HepG2 (cell line): ENCODE measurements around the gene SEC24B. TPM values are rescaled to one million over a fixed set of nuclear protein-coding genes. Genes with fewer than 3 reads are reported as not detected.

Source experiments
- ARID3A ChIP-seq: IDR thresholded peaks from 2 replicates; pipeline ENCODE4 v1.6.1; 2012; ENCODE audit warnings: low read depth, low read length, improper control_type of control experiment
- CBX1 ChIP-seq: IDR thresholded peaks from one replicate; pipeline ENCODE4 v1.6.1; 2016; ENCODE audit warnings: antibody characterized with exemption, low read depth
- CEBPZ ChIP-seq: IDR thresholded peaks from 2 replicates; pipeline ENCODE4 v1.6.1; 2012; ENCODE audit warnings: low read length, improper control_type of control experiment
- HDAC2 ChIP-seq: sonication (generic); formaldehyde crosslinking; IDR thresholded peaks from 2 replicates; pipeline ENCODE4 v1.4.0; 2020; ENCODE audit warnings: missing genetic modification reagents
- KLF13 ChIP-seq: sonication (generic); formaldehyde crosslinking; IDR thresholded peaks from 2 replicates; pipeline ENCODE4 v1.4.0; 2020; ENCODE audit warnings: mild to moderate bottlenecking, missing genetic modification reagents
- MXD1 ChIP-seq: sonication (generic); formaldehyde crosslinking; IDR thresholded peaks from 2 replicates; pipeline ENCODE4 v1.4.0; 2020; ENCODE audit warnings: mild to moderate bottlenecking, missing genetic modification reagents
- POLR2G ChIP-seq: fragments of 200-400 bp; formaldehyde crosslinking; IDR thresholded peaks from 2 replicates; pipeline ENCODE4 v1.6.1; 2018; ENCODE audit warnings: mild to moderate bottlenecking, low read depth, low read length, moderate library complexity
- RAD21 ChIP-seq: fragments of 450-650 bp; formaldehyde crosslinking; IDR thresholded peaks from 2 replicates; pipeline ENCODE4 v1.5.0; 2020; ENCODE audit warnings: mild to moderate bottlenecking
- RNF2 ChIP-seq: fragments of 450-650 bp; conservative IDR thresholded peaks from 2 replicates; pipeline ENCODE4 v1.6.1; 2016; ENCODE audit warnings: low read depth
- SALL1 ChIP-seq: sonication (generic); formaldehyde crosslinking; IDR thresholded peaks from 2 replicates; pipeline ENCODE4 v1.8.0; 2022; ENCODE audit warnings: mild to moderate bottlenecking, missing genetic modification reagents
- SKIL ChIP-seq: sonication (generic); formaldehyde crosslinking; IDR thresholded peaks from 2 replicates; pipeline ENCODE4 v1.8.0; 2022; ENCODE audit warnings: missing genetic modification reagents, mild to moderate bottlenecking, moderate library complexity, borderline replicate concordance
- SMAD1 ChIP-seq: sonication (generic); formaldehyde crosslinking; IDR thresholded peaks from 2 replicates; pipeline ENCODE4 v1.4.0; 2020; ENCODE audit warnings: missing genetic modification reagents, low read depth, mild to moderate bottlenecking, borderline replicate concordance
- SRY ChIP-seq: sonication (generic); formaldehyde crosslinking; IDR thresholded peaks from 2 replicates; pipeline ENCODE4 v1.8.0; 2022; ENCODE audit warnings: mild to moderate bottlenecking, missing genetic modification reagents
- TBX2 ChIP-seq: sonication (generic); formaldehyde crosslinking; IDR thresholded peaks from 2 replicates; pipeline ENCODE4 v1.5.0; 2020; ENCODE audit warnings: missing genetic modification reagents, mild to moderate bottlenecking, borderline replicate concordance
- TMF1 ChIP-seq: sonication (generic); formaldehyde crosslinking; IDR thresholded peaks from 2 replicates; pipeline ENCODE4 v1.8.1; 2022; ENCODE audit warnings: low read depth, missing genetic modification reagents
- ZC3H13 ChIP-seq: sonication (generic); formaldehyde crosslinking; IDR thresholded peaks from 2 replicates; pipeline ENCODE4 v1.8.1; 2023; ENCODE audit warnings: mild to moderate bottlenecking, missing genetic modification reagents, moderate library complexity
- ZNF232 ChIP-seq: sonication (generic); formaldehyde crosslinking; IDR thresholded peaks from 2 replicates; pipeline ENCODE4 v1.4.0; 2020; ENCODE audit warnings: missing genetic modification reagents, borderline replicate concordance
- ZSCAN5A ChIP-seq: sonication (generic); formaldehyde crosslinking; IDR thresholded peaks from 2 replicates; pipeline ENCODE4 v1.8.0; 2022; ENCODE audit warnings: mild to moderate bottlenecking, missing genetic modification reagents, borderline replicate concordance
- polyA plus RNA-seq, 8 experiments: library from polyadenylated mRNA; depleted of rRNA in 3 of 8; stranded (reverse) in 7 of 8; unstranded in 1 of 8; fragments of >200 nt; fragmentation: Illumina TruSeq in 4 of 8; extraction: Trizol in 4 of 8; gene quantifications; 2 replicates each; pipeline versions ENCODE4 v1.2.1 to v1.2.3, GENCODE V29; 2011 to 2016; ENCODE audit warnings: low read depth in 4 of 8, missing spikeins in 1 of 8, mixed read lengths in 1 of 8; ENCODE audit not compliant: insufficient read depth in 1 of 8
- total RNA-seq, 5 experiments: library from RNA; depleted of rRNA; stranded (reverse); fragments of >200 nt; fragmentation: Illumina TruSeq; extraction: Trizol; gene quantifications; 2 replicates each; pipeline ENCODE4 v1.2.3, GENCODE V29; 2016; ENCODE audit warnings: low read depth in 1 of 5
- TF ChIP-seq, protein P1 (sequence below): fragments of 450-650 bp; IDR thresholded peaks from 2 replicates; pipeline ENCODE4 v1.6.1; 2017

The SEC24B gene
- total and polyA plus RNA-seq, 2 of the 13 experiments (the other 11 are each of a cell fraction or from before 2014, with no cell fraction given), result 14.6 to 39.0 TPM

DNA sequence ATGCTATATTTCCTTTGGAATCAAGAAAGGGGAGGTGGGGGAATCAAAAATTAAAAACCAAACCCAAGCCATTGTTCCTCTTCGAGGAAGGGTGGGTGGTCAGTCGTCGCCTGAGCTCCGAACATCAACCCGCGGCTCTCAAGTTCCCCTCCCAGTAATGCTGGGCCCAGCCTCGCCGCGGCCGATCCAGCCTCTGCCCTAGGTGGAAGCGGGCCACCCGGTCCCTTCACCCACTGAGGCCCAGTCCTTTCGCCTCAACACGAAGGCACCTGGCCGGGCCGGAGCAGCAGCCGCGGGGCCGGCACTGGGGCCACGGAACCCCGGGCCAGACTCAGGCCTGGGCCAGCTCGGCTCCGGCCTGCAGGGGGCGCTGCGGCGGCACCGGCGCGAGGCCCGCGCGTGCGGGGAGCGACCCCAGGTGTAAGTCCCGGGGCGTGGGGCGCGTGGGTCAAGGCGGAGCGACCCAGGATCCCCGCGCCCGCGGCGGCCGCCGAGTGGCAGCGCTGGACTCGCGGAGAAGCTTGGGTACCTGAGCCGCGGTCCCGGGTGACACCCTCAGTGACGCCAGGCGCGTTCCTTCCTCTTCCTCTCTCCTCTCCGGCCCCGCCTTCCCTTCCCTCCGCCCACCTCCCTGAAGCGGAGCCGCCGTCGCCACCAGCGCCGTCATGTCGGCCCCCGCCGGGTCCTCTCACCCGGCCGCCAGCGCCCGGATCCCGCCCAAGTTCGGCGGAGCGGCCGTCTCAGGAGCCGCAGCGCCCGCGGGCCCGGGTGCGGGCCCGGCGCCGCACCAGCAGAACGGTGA lies at the start of gene SEC24B (continued):
- TF ChIP-seq CEBPZ (no peak), ZNF232 (CRISPR knock-in tag) (no peak; the same call in 1 of the 2 replicates), TMF1 (no peak), SALL1 (peak; percentile 88), SRY (CRISPR knock-in tag) (peak; percentile 89; the same call in 1 of the 2 replicates), ZSCAN5A (CRISPR knock-in tag) (no peak), CBX1 (peak; percentile 29), KLF13 (CRISPR knock-in tag) (no peak), RAD21 (CRISPR knock-in tag) (peak; percentile 86), SMAD1 (CRISPR knock-in tag) (no peak), TBX2 (peak; percentile 60), ZC3H13 (no peak), POLR2G (peak; percentile 85), HDAC2 (CRISPR knock-in tag) (peak; percentile 53; the same call in 1 of the 2 replicates), SKIL (CRISPR knock-in tag) (no peak), ARID3A (no peak), RNF2 (peak; percentile 75), MXD1 (CRISPR knock-in tag) (no peak; the same call in 1 of the 2 replicates)
- TF ChIP-seq, protein P1, sequence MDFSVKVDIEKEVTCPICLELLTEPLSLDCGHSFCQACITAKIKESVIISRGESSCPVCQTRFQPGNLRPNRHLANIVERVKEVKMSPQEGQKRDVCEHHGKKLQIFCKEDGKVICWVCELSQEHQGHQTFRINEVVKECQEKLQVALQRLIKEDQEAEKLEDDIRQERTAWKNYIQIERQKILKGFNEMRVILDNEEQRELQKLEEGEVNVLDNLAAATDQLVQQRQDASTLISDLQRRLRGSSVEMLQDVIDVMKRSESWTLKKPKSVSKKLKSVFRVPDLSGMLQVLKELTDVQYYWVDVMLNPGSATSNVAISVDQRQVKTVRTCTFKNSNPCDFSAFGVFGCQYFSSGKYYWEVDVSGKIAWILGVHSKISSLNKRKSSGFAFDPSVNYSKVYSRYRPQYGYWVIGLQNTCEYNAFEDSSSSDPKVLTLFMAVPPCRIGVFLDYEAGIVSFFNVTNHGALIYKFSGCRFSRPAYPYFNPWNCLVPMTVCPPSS, result no peak
